ENCODE results near the gene TVP23A. TPM values are rescaled to one million over a fixed set of nuclear protein-coding genes. Genes with fewer than 3 reads are reported as not detected.
A peak's percentile ranks its signal among the peaks of the same experiment; 100 is the strongest.

Gene TVP23A
- total RNA-seq, 1 donor from 2014 or later: 6.9 TPM

GRCh38 chr16:10828851-10829366 is 10.3 kb upstream of the TVP23A start:
- no peaks in the 10 kb centered on the region for H3K9me3 Mint-ChIP-seq
- H3K4me3 Mint-ChIP-seq: no peak overlapping the region
- H3K27ac Mint-ChIP-seq (ENCODE audit: unreplicated experiment): peak overlapping the region; percentile 44
- H3K4me1 Mint-ChIP-seq: no peaks in the 10 kb centered on the region
- no peak for DNase-seq (ENCODE audit: low read depth, low spot score)
- H3K27me3 Mint-ChIP-seq (ENCODE audit: low read depth): peaks cover 6% of the 10 kb centered on the region
- no peaks in the 10 kb centered on the region for H3K36me3 Mint-ChIP-seq (ENCODE audit: low read depth)
- TF ChIP-seq, protein P1, sequence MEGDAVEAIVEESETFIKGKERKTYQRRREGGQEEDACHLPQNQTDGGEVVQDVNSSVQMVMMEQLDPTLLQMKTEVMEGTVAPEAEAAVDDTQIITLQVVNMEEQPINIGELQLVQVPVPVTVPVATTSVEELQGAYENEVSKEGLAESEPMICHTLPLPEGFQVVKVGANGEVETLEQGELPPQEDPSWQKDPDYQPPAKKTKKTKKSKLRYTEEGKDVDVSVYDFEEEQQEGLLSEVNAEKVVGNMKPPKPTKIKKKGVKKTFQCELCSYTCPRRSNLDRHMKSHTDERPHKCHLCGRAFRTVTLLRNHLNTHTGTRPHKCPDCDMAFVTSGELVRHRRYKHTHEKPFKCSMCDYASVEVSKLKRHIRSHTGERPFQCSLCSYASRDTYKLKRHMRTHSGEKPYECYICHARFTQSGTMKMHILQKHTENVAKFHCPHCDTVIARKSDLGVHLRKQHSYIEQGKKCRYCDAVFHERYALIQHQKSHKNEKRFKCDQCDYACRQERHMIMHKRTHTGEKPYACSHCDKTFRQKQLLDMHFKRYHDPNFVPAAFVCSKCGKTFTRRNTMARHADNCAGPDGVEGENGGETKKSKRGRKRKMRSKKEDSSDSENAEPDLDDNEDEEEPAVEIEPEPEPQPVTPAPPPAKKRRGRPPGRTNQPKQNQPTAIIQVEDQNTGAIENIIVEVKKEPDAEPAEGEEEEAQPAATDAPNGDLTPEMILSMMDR (conservative IDR thresholded peaks at IDR 0.05): no peak

GRCh38 chr16:10827691-10828341 is 9.2 kb upstream of the TVP23A start:
- no peaks in the 10 kb centered on the region for H3K36me3 Mint-ChIP-seq (ENCODE audit: low read depth)
- DNase-seq (ENCODE audit: low read depth, low spot score): peak; percentile 2
- no peaks in the 10 kb centered on the region for H3K4me1 Mint-ChIP-seq
- H3K27ac Mint-ChIP-seq (ENCODE audit: unreplicated experiment): no peak overlapping the region
- no peak overlapping the region for H3K4me3 Mint-ChIP-seq
- H3K27me3 Mint-ChIP-seq (ENCODE audit: low read depth): peaks cover 6% of the 10 kb centered on the region
- no peaks in the 10 kb centered on the region for H3K9me3 Mint-ChIP-seq
- TF ChIP-seq, protein P1 (conservative IDR thresholded peaks at IDR 0.05): no peak

DNA sequence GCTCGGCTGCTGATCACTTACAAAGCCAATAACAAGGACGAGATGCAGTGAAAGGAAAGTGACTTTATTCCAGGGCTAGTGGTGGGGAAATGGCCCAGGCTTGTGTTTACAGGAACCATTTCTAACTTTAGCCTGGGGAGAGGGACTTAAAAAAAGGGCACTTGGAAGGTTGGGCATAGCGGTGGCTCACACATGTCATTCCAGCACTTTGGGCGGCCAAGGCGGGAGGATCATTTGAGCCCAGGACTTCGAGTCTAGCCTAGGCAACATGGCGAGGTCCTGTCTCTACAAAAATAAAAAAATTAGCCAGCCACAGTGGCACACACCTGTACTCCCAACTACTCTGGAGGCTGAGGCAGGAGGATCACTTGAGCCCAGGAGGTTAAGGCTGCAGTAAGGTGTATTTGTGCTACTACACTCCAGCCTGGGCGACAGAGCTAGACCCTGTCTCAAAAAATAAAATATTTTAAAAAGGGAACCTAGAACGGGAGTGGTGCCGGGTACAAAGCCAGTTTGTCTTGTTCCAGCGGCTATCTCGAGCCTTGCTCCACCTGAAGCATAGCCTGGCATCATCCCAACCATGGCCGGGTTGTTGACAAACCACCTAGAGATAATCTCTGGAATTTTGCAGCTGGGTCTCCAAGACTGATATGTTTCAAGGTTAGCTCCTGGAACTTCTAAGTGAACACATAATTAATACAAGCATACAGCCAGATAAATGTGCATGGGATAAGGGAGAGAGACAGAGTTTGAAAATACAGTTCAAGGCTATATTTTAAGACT is 5.7 kb upstream of the TVP23A start:
- no peak for DNase-seq (ENCODE audit: low read depth, low spot score)
- H3K4me3 Mint-ChIP-seq: no peak overlapping the region
- H3K36me3 Mint-ChIP-seq (ENCODE audit: low read depth): no peaks in the 10 kb centered on the region
- no peaks in the 10 kb centered on the region for H3K9me3 Mint-ChIP-seq
- H3K27ac Mint-ChIP-seq (ENCODE audit: unreplicated experiment): no peak overlapping the region
- TF ChIP-seq, protein P1 (conservative IDR thresholded peaks at IDR 0.05): no peak
- H3K4me1 Mint-ChIP-seq: no peaks in the 10 kb centered on the region
- no peaks in the 10 kb centered on the region for H3K27me3 Mint-ChIP-seq (ENCODE audit: low read depth)

GRCh38 chr16:10822702-10823101 is 4.1 kb upstream of the TVP23A start:
- no peaks in the 10 kb centered on the region for H3K36me3 Mint-ChIP-seq (ENCODE audit: low read depth)
- peaks cover 3% of the 10 kb centered on the region for H3K4me1 Mint-ChIP-seq
- TF ChIP-seq, protein P1 (conservative IDR thresholded peaks at IDR 0.05): no peak
- H3K4me3 Mint-ChIP-seq: no peak overlapping the region
- no peaks in the 10 kb centered on the region for H3K27me3 Mint-ChIP-seq (ENCODE audit: low read depth)
- no peak for DNase-seq (ENCODE audit: low read depth, low spot score)
- no peak overlapping the region for H3K27ac Mint-ChIP-seq (ENCODE audit: unreplicated experiment)
- no peaks in the 10 kb centered on the region for H3K9me3 Mint-ChIP-seq

DNA sequence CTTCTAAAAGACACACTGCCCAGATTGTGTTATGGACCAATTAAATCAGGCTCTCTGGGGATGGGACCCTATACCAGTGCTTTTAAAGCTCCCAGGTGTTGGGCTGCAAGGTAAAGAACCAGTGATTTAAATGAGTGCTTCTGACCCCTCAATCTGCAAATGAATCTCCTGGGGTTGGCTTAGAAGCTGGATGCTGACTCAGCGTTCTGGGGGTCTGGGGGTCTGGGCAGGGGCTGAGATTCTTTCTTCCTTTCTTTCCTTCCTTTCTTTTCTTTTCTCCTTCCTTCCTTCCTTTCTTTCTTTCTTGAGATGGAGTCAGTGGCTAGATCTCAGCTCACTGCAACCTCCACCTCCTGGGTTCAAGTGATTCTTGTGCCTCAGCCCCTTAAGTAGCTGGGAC is 2.0 kb upstream of the TVP23A start:
- Mint-ChIP-seq H3K4me3 (peak overlapping the region; percentile 9), H3K27ac (ENCODE audit: unreplicated experiment) (peak overlapping the region; percentile 53)

More for the DNA sequence above, 2.0 kb upstream of the TVP23A start:
- Mint-ChIP-seq H3K4me1 (peaks cover 5% of the 10 kb centered on the region), H3K27me3 (ENCODE audit: low read depth) (no peaks in the 10 kb centered on the region), H3K36me3 (ENCODE audit: low read depth) (no peaks in the 10 kb centered on the region), H3K9me3 (no peaks in the 10 kb centered on the region)
- TF ChIP-seq, protein P1 (conservative IDR thresholded peaks at IDR 0.05): no peak
- no peak for DNase-seq (ENCODE audit: low read depth, low spot score)
